ENCODE results near the gene MTAP.

MTAP gene

GRCh38 chr9:21802418-21803000 is at the start of gene MTAP:
TSS of gene MTAP (plus strand) at chr9:21802636. CDS start at chr9:21802749, 113 bp downstream.
- peak; percentile 59 for DNase-seq (ENCODE audit: low read depth)

DNA sequence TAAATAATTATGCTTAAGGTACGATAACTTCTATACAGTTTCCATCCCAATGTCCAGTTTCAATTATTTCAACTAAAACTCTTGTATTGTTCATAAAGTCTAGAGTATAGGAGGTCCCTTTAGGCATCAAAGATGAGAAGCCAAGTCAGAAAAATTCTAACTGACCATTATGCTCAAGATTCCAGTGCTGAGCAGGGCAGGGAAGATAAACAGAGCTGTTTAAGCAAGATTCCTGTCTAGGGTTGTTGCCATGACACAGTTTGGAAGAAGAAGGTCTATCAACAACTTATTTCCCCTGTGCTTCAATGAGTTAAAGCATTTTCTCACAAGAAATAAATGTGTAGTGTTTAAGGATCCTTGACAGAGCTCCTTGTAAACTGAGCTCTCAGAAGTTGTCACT is 48.9 kb upstream of the MTAP start:
- DNase-seq (ENCODE audit: low read depth), result no peak

DNA sequence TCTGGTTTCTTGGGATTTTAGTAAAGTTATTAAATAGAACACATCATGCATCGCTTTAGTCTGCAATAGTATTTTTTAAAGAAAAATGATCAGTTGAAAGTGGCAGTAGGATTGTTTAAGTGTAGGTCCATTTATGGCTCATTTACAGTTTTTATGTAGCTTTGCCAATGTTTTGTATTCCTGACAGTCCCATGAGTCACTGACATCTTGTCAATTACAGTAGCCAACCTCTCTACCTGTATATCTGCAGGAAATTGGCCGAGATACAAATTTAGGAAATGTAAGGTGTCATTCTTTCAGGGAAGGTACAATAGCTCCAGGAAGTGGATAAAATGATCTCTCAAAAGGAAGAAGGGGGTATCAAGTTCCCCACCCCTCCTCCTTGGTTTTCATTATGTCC is 47.7 kb upstream of the MTAP start:
- DNase-seq (ENCODE audit: low read depth), result no peak

DNA sequence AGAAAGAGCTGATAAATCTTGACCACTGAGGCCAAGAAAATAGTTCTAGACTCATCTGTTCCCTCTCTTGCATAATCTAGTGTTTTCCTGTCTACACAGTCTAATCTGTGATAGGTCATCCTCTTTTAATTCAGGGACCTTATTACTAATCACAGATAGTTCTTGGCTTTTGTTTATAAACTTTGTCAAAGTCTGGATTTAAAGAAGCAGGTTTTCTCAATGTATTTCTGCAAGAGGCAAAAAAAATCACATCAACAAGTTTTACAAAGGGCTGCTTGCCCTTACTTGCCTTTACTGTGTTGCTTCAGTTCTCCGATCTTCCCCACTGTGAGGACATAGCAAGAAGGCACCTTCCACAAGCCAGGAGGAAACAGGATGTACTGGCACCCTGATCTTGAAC is 43.9 kb upstream of the MTAP start:
- DNase-seq (ENCODE audit: low read depth), result no peak

DNA sequence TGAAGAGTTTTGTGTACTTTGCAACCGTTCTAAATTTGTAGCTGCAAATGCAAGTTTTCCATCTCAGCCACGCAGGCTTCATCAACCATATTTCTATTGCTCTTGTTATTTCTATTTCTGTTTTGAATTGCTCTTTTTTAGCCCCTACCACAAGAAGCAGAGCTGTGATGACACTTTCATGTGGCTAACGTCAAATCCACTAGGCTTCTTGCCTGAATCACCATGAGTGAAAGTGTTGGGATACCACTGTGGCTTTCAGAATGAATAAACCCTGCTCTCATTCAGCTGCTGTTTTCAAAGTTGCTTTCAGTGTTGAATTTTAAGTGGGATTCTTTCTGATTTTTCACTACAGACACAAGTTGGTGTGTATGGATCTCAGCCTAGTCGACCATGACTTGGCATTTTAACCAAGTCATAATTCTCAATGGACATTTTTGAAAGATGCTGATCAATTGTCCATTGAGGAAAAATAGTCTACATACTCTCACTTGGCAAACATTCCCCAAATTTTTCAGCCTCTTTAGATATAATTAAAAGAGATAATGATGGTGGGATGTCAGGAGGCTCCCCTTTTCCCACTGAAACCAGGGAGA is 41.0 kb upstream of the MTAP start:
- DNase-seq (ENCODE audit: low read depth), result no peak

DNA sequence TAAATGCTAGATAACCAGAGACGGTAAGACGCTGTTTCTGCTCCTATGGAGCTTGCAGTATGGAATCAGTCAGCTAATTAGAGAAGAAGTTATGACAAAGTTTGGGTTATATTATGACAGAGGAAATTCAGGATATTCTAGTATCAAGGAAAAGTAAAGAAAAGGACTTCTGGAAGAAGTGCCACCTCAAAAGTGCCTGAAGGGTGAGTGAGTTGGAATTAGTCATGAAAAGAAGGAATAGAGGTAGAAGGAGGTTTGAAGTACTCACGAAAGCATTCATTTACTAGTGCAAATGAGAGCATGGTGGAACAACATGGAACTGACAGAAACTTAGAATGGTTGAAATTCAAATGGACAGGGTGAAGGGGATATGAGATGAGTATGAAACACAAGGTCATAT is 40.4 kb upstream of the MTAP start:
- DNase-seq (ENCODE audit: low read depth), result no peak

DNA sequence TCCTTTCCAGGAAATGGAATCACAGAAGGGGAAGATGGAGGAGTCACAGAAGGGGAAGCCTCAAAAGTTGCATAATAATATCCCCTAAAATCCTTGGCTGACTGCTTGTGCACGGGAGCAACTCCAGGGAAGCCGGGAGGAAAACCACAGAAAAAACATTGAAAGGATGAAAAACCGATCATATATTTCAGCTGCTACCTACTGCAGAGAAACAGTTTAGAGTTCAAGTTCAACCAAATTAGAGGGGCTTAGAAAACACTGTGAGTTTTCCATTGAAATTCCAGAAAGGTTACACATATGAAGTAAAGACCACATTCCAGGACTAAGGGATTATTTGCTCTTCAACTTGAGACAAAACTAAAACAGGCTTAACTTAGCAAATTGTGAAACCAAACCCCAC is 37.6 kb upstream of the MTAP start:
- no peak for DNase-seq (ENCODE audit: low read depth)

- no peak for DNase-seq (ENCODE audit: low read depth)
Measured at GRCh38 chr9:21766096-21766495, 36.3 kb upstream of the MTAP start.

DNA sequence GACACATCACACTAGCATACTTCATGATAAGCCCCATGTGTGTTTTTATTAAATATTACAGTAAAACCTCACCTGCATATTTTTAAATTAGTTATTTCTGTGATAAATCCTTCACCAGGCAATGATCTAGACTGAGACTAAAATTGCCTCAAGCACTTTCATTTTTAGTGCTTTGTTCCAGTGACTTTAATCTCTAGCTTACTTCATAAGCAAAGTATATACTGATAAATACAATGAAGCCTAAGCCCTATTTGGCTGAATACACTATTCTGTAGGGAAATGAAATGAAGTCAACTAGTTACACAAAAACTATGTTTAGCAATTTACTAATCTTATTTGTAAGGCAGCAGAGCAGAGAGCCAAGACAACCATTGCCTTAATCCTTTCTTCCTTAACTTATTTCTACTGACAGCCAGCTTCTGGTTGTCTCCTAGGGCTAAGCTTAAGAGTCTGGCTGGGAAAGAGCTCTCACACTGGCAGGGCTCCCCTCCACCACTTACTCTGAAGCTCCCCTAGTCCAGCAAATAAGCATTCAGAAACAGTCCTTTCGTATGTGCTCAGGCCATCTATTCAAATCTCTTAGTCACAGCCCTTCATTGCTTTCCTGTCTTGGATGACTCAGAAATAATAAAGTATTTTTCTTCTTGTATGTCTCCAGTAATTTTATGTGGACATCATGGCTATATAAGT is 31.4 kb upstream of the MTAP start:
- no peak for DNase-seq (ENCODE audit: low read depth)

GRCh38 chr9:21777701-21778100 is 24.7 kb upstream of the MTAP start:
- no peak for DNase-seq (ENCODE audit: low read depth)

- DNase-seq (ENCODE audit: low read depth), result no peak
Measured at GRCh38 chr9:21778304-21778703, 24.1 kb upstream of the MTAP start.

DNA sequence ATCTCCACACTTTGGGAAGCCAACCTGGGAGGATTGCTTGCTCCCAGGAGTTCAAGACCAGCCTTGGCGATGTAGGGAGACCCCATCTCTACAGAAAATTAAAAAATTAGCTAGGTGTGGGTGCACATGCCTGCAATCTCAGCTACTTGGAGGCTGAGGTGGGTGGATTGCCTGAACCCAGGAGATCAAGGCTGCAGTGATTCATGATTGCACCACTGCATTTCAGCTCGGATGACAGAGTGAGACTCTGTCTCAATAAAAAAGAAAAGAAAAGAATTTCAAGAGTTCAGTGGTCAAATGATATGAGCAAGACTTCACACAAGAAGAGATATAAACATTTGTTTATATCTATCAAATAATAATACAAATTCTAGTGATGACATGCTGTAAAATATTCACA is 23.0 kb upstream of the MTAP start:
- no peak for DNase-seq (ENCODE audit: low read depth)

GRCh38 chr9:21781656-21782055 is 20.8 kb upstream of the MTAP start:
- no peak for DNase-seq (ENCODE audit: low read depth)

- no peak for DNase-seq (ENCODE audit: low read depth)
Measured at GRCh38 chr9:21782205-21782604, 20.2 kb upstream of the MTAP start.

DNA sequence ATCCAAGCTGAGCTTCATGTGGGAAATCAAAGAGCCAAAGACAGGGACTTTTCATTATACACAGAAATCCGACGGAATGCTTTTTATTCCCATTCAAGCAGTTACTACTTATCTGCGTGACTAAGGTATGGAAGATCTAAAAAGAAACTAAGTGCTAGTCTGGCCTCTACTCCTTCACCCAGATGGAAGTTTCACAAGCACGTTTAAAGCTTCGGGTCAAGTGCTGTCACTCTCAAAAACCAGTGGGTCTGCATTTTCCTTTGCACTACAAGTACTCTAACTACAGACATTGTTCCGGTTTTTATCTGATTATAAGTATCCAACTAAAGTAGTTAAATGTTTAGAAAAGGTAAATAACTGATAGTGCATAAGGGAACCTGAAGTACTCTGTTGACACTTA is 13.7 kb upstream of the MTAP start:
- DNase-seq (ENCODE audit: low read depth), result no peak

DNA sequence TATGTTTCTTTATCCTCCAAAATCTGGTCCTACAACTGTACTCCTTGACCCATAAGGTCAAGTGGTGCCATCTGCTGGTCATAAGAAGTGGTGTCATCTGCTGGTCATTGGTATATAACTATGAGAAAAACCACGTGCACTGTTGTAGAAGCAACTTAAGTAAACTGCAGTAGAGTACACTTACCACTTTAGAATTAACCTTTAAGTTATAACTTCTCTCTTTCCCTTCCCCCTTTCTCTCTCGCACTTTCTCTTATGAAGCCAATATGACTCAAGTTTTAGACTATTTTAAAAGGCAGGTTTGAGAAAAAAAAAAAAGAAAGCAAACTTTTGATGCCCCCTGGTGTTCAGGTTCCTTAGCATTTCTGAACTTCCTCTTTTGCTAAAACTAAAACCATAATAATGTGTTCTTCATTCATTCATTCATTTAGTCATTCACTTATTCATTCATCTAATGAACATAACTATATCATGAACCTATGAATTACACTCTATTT is 12.8 kb upstream of the MTAP start:
- DNase-seq (ENCODE audit: low read depth), result peak; percentile 8

- no peak for DNase-seq (ENCODE audit: low read depth)
Measured at GRCh38 chr9:21795483-21795882, 7.0 kb upstream of the MTAP start.

GRCh38 chr9:21796768-21797167 is 5.7 kb upstream of the MTAP start:
- DNase-seq (ENCODE audit: low read depth), result no peak

- DNase-seq (ENCODE audit: low read depth), result no peak
Measured at GRCh38 chr9:21800931-21801682, 1.3 kb upstream of the MTAP start.

DNA sequence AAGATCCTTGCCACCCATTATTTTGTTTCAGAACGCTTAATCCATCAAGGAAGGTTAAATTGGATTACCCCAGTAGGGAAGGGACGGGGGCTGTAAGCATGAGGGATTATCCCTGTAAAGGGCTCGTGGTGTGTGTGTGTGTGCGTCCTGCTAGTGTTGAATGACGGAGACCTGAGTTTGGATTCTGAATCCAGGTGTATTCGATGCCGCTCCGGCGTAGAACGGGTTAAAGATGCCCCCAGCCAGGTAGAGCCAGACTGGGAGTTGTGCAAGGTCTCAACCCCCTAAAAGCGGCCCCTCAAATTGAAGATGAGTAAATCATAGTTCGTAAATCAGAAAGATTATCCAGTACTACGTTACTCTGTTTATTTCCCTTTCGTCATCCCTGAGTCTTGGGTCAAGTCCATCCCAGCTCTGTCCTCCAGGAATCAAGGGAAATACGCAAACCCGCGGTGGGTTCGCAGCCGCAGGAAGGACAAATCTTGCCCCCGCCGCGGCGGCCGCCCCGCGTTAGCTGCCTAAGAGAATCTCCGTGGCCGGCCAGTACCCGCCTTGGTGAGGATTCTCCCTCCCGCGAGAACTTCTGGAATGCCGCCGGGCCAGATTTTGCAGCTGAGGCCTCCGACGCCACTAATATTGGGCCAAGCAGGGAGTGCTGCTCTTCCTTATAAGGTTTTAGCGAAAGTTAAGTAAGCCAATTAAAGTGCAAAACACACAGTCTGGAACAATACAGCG is 586 bp upstream of the MTAP start:
- DNase-seq (ENCODE audit: low read depth), result peak; percentile 7

GRCh38 chr9:21803649-21804048 is 1.2 kb downstream of the MTAP start:
- no peak for DNase-seq (ENCODE audit: low read depth)

GRCh38 chr9:21804331-21804730 is 1.9 kb downstream of the MTAP start:
- no peak for DNase-seq (ENCODE audit: low read depth)

Data from activated T-helper 9 cell treated with anti-CD3 and anti-CD28 coated beads, Interleukin-2, amount 50 U/mL, for 16 hours (primary cell).